ENCODE measurements around the gene NOA1.
"Not testable (repeated sequence)": the region's sequence is repeated elsewhere in the genome, so short reads cannot be mapped to it uniquely, and the experiment has no call there.

The NOA1 gene

DNA sequence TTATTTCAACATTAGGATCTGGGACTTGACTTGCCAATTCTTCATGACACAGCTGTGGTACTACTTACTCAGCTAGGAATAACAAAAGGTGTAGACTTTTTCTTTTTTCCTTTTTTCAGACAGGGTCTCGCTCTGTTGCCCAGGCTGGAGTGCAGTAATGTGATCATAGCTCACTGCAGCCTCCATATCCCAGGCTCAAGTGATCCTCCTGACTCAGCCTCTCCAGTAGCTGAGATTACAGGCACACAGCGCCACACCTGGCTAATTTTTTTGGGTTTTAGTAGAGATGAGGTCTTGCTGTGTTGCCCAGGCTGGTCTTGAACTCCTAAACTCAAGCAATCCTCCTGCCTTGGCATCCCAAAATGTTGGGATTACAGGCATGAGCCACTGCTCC, 16.3 kb downstream of the NOA1 start:
- TF ChIP-seq, protein P1, sequence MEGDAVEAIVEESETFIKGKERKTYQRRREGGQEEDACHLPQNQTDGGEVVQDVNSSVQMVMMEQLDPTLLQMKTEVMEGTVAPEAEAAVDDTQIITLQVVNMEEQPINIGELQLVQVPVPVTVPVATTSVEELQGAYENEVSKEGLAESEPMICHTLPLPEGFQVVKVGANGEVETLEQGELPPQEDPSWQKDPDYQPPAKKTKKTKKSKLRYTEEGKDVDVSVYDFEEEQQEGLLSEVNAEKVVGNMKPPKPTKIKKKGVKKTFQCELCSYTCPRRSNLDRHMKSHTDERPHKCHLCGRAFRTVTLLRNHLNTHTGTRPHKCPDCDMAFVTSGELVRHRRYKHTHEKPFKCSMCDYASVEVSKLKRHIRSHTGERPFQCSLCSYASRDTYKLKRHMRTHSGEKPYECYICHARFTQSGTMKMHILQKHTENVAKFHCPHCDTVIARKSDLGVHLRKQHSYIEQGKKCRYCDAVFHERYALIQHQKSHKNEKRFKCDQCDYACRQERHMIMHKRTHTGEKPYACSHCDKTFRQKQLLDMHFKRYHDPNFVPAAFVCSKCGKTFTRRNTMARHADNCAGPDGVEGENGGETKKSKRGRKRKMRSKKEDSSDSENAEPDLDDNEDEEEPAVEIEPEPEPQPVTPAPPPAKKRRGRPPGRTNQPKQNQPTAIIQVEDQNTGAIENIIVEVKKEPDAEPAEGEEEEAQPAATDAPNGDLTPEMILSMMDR (IDR thresholded peaks at IDR 0.05): no peak
- no peak for DNase-seq (ENCODE audit: low spot score)
- H3K4me3 ChIP-seq: no peak overlapping the region

DNA sequence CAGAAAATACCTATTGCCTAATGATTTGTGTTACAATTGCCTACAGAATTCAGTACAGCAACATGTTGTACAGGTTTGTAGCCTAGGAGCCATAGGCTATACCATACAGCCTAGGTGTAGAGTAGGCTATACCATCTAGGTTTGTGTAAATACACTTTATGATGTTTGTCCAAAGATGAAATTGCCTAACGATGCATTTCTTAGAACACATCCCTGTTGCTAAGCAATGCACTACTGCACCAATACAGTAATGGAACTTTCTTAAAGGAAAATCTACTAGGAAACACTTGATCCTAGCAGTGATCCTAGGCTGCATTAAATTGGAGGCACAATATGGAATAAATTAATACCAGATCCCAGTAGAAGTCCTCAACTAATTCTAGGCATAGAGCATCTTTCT, 18.3 kb downstream of the NOA1 start:
- no peak overlapping the region for H3K27ac ChIP-seq
- no peak overlapping the region for H3K4me3 ChIP-seq
- TF ChIP-seq, protein P1 (IDR thresholded peaks at IDR 0.05): no peak
- no peak for DNase-seq (ENCODE audit: low spot score)

More for the DNA sequence above, 16.3 kb downstream of the NOA1 start:
- H3K27ac ChIP-seq: no peak overlapping the region

DNA sequence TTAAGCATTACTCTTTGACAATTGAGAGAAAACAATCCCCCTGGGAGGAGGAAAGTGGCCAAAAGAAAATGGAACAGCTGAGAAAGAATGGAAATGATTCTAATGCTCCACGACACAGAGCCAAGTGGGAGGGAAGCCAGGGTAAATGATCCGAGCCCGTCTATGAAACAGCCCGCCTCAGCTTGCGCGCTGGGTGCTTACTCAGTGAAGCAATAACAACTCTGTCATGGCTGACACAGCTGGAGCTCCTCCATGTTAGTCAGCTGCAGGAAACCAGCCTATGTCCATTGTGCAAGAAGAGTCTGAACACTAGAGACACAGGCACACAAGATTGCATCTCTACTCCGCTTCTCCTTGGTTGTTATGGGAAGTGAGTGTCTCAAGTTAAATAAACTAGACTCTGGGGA, 19.3 kb downstream of the NOA1 start:
- TF ChIP-seq, protein P1 (IDR thresholded peaks at IDR 0.05): no peak

DNA sequence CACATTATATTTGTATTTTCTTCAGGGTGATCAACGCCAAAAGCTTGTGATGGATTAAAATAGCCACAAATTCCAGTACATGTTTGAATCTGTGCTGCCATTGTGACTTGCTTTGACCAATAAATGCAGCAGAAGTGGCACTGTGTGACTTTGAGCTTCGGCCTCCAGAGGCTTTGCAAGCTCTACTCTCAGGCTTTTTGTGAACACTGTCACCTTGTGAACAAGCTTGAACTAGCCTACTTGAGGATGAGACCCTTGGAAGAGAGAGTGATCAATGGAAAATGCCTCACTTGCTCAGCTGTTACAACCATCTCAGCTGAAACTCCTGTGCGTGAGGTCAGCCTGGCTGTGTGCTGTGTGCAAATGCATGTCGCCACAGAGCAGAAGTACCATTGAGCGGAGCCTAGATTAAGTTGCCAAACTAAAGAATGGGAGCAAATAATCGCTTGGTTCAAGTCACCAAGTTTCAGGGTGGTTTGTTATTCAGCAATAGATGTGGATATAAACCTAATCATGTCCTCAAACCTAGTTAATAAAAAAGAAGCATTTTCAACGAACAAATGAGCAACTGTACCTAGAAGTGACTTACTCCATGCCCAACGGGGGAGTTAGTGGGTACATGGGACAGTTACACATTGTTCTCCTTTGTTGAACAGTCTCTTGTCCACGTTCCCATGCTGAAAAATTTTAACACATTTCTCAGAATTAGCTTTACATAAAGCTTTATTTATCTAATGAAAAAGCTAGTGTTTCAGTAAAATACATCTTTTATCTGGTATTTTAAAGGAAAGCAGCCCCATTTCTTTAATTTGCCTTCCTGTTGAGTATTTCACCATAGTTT, 23.5 kb downstream of the NOA1 start:
- Histone ChIP-seq H3K27ac (no peak overlapping the region), H3K4me3 (no peak overlapping the region)
- DNase-seq (ENCODE audit: low spot score): no peak
- TF ChIP-seq, protein P1 (IDR thresholded peaks at IDR 0.05): no peak

More for the DNA sequence above, 19.3 kb downstream of the NOA1 start:
- H3K27ac ChIP-seq: peak overlapping the region in 1 of 2 donors; percentile 20
- peak overlapping the region; percentile 44 for H3K4me3 ChIP-seq
- DNase-seq (ENCODE audit: low spot score): peak; percentile 91

DNA sequence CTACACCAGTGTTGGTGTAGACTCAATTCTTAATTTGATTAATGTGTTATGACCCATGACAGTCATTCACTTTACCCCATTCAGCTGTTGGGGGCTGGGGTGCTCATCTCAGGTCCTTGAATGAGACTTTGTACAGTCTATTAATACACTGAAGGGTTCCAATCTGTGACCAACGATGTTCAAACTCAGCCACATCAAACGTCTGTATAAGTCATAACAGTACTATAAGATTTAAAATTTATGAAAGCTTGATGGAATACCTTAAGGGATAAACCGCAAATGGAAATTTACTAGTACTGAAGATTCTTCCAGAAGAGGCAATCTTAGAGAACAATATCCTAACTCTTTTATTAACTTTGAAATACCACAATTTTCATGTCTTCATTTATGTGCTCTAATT, 36.0 kb downstream of the NOA1 start:
- TF ChIP-seq, protein P1 (IDR thresholded peaks at IDR 0.05): no peak
- DNase-seq (ENCODE audit: low spot score): no peak
- H3K27ac ChIP-seq: no peak overlapping the region
- no peak overlapping the region for H3K4me3 ChIP-seq

DNA sequence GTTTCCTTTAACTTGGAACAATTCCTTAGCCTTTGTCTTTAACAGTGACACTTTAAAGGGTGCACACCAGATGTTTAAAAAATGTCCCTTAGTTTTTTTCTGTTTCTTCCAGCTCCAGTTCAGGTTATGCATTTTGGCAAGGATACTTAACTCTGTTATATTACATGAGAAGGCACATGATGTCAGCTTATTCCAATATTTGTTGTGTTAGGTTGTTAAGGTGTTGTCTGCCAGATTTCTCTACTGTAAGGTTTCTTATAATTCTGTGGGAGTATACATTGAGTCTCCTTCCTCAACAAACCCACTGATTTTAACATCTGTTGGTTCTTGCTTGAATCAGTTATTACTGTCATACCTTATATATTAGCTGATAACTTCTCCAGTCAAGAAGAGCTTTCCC, 36.4 kb downstream of the NOA1 start:
- DNase-seq (ENCODE audit: low spot score): no peak
- Histone ChIP-seq H3K27ac (no peak overlapping the region), H3K4me3 (no peak overlapping the region)
- TF ChIP-seq, protein P1 (IDR thresholded peaks at IDR 0.05): no peak

DNA sequence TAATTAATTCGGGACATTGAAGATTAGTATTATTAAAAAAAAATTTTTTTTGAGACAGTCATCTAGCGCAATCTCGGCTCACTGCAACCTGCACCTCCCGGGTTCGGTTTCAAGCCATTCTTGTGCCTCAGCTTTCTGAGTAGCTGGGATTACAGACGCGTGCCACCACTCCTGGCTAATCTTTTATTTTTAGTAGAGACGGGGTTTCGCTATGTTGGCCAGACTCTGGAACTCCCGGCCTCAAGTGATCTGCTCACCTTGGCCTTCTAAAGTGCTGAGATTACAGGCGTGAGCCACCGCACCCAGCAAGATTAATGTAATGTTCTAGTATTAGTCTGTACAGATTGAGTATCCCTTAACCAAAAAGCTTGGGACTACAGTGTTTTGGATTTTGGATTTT, 37.0 kb downstream of the NOA1 start:
- DNase-seq (ENCODE audit: low spot score): no peak
- Histone ChIP-seq H3K27ac (no peak overlapping the region), H3K4me3 (no peak overlapping the region)
- TF ChIP-seq, protein P1 (IDR thresholded peaks at IDR 0.05): no peak

DNA sequence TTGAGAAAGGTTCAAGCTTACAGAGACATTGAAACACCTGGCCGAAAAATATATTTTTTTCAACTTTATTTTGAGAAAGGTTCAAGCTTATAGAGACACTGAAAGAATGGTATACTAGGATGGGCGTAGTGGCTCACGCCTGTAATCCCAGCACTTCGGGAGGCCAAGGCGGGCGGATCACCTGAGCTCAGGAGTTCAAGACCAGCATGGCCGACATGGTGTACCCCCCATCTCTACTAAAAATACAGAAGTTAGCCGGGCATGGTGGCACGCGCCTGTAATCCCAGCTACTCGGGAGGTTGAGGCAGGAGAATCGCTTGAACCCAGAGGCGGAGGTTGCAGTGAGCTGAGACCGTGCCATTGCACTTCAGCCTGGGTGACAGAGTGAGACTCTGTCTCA, 37.6 kb downstream of the NOA1 start:
- H3K27ac ChIP-seq; H3K4me3 ChIP-seq; DNase-seq (ENCODE audit: low spot score): not testable (repeated sequence)
